Measurements from ENCODE around the gene PRIM2.
"Not testable (repeated sequence)": the region's sequence is repeated elsewhere in the genome, so short reads cannot be mapped to it uniquely, and the experiment has no call there.

The PRIM2 gene

DNA sequence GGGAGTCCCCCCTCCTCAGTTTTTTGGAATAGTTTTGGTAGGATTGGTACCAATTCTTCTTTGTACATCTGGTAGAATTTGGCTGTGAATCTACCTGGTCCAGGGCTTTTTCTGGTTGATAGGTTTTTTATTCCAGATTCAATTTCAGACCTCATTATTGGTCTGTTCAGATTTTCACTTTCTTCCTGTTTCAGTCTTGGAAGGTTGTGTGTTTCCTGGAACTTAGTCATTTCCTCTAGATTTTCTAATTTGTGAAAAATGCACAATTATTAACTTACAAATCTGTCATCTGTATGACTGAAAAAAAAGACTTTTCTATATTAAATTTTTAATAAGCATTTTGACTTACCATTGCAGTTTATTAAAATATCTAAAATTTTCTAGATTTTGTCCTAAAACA is 287.9 kb downstream of the PRIM2 start:
- not testable (repeated sequence) for DNase-seq (ENCODE audit: low read depth in 3 of 3)

GRCh38 chr6:57606331-57606730 is 288.9 kb downstream of the PRIM2 start:
- DNase-seq (ENCODE audit: low read depth in 3 of 3): not testable (repeated sequence)

DNA sequence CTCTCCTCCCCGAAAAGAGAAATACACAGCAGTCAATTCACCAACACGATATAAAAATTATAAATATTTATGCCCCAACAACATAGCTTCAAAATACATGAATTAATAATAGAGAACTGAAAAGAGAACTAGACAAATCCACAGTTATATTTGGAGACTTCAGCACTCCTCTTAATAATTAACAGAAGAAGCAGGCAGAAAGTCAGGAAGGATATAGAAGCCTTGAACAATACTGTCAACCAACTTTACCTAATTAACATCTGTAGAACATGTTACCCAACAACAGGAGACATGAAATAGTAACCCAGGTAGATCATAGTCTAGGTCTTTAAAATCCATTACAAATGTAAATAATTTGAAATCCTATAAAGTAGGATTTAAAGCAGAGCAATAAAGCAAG is 293.2 kb downstream of the PRIM2 start:
- not testable (repeated sequence) for DNase-seq (ENCODE audit: low read depth in 3 of 3)

DNA sequence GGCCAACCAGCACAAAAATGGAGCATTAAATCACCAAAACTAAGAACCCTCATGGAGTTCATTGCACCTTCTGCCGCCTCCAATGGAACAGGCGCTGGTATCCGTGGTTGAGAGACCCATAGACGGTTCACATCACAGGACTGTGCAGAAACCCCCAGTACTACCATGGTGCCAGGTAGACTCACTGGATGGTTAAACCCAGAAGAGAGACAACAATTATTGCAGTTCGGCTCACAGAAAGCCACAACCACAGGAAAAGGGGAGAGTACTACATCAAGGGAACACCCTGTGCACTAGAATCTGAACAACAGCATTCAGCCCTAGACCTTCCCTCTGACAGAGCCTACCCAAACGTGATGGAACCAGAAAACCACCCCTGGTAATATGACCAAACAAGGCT is 301.5 kb downstream of the PRIM2 start:
- DNase-seq (ENCODE audit: low read depth in 3 of 3): not testable (repeated sequence)

DNA sequence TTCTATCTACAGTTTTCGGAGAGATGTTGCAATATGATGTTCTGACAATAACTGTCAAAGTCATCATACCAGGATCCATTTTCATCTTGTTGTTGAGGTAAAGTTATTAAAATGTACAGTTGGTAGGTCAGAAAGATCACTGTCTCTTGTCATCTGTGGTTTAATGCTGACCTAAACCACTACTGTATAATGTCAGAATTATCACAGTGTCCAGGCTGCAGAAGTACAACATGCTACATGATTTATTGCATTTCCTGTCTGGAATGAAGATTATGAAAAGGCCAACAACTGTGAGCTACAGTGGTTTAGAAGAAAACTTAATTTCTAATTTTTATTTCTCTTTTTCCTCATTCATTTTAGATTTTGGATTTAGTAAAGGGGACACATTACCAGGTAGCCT is 314.3 kb downstream of the PRIM2 start:
- not testable (repeated sequence) for DNase-seq (ENCODE audit: low read depth in 3 of 3)

DNA sequence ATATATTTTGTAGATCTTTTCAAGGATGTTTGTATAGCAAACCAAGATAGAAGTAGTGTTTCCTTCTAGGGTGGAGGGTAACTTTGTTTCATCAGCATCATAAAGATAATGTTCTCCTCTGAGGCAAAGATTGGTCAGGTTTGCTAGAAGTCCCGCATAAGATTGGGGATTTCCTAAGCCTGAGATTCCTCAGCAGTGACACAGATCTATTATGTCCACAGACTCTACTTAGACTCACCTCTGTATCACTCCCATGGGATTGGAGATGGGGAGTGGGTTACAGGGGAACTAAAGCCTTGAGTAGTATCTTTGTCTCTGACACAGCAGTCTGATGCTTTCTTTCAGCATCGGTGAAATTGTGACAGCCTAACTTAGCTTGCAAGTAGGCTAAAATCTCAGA is 341.1 kb downstream of the PRIM2 start:
- DNase-seq (ENCODE audit: low read depth in 3 of 3): not testable (repeated sequence)

- DNase-seq (ENCODE audit: low read depth in 3 of 3): not testable (repeated sequence)
Measured at GRCh38 chr6:57659794-57660193, 342.4 kb downstream of the PRIM2 start.

DNA sequence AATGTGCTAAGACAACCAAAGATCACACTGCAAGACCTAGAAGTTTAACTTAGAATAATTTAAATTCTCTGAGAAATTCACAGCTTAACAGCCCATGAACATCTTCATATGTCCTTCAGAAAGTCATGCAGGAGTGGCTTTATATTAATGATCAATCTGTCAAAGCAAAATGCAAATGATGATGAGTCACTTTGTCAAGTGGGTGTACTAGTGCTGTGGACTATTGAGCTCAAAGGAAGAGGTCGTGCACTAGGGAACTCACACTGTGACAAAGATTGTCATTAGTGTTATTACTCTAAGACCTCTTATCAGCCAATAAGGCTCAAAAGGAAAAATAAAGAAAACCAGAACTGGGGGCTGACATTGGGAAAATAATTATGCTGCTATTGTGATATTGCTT is 343.5 kb downstream of the PRIM2 start:
- not testable (repeated sequence) for DNase-seq (ENCODE audit: low read depth in 3 of 3)

- DNase-seq (ENCODE audit: low read depth in 3 of 3): not testable (repeated sequence)
Measured at GRCh38 chr6:57668108-57668507, 350.7 kb downstream of the PRIM2 start.

GRCh38 chr6:57671237-57671636 is 353.8 kb downstream of the PRIM2 start:
- DNase-seq (ENCODE audit: low read depth in 3 of 3): not testable (repeated sequence)

- DNase-seq (ENCODE audit: low read depth in 3 of 3): not testable (repeated sequence)
Measured at GRCh38 chr6:57671937-57672627, 354.7 kb downstream of the PRIM2 start.

- DNase-seq (ENCODE audit: low read depth in 3 of 3): not testable (repeated sequence)
Measured at GRCh38 chr6:57673281-57673680, 355.9 kb downstream of the PRIM2 start.

DNA sequence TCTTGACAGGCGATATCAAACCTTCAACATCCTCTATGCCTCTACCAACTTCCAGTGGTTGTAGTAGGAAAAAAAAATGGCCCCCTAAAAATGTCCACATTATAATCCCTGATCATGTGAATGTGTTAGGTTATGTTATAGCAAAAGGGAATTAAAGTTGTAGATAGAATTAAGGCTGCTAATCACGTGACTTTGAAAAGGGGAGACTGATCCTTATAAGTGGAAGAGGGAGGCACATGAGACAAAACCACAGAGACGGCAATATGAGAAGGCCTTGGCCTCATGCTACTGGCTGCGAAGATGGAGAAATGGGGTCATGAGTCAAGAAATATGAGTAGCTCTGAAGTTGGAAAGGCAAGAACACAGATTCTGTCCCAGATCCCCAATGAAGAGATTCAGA is 358.0 kb downstream of the PRIM2 start:
- not testable (repeated sequence) for DNase-seq (ENCODE audit: low read depth in 3 of 3)

GRCh38 chr6:57696382-57696781 is 379.0 kb downstream of the PRIM2 start:
- DNase-seq (ENCODE audit: low read depth in 3 of 3): not testable (repeated sequence)

Data from stimulated activated CD4-positive, alpha-beta T cell treated with anti-CD3 and anti-CD28 coated beads, TNF-alpha, amount 100 ng/mL, for 24 hours (primary cell).